GM23338 (cell line): ENCODE data around the gene PPP1R37.

Experiments used
- CREB1 ChIP-seq: fragments of 250-450 bp; sonication (Bioruptor Pico); IDR thresholded peaks from 2 replicates; pipeline ENCODE4 v1.5.0; 2020; ENCODE audit warnings: low read depth, mild to moderate bottlenecking, moderate library complexity
- CTCF ChIP-seq, 2 experiments: fragments of 200-600 bp in 1 of 2; sonication (generic) in 1 of 2; conservative IDR thresholded peaks; 2 replicates each; pipeline versions ENCODE4 v1.5.1 to v1.6.1; 2016 to 2017; ENCODE audit warnings: antibody characterized with exemption in 2 of 2, low read depth in 2 of 2, mild to moderate bottlenecking in 2 of 2, moderate library complexity in 1 of 2
- EZH2 ChIP-seq: fragments of 200-600 bp; sonication (generic); IDR thresholded peaks from one replicate; pipeline ENCODE4 v1.8.0; 2017; ENCODE audit warnings: antibody characterized with exemption, mild to moderate bottlenecking, low read depth; ENCODE audit not compliant: unreplicated experiment
- EZH2phosphoT487 ChIP-seq: fragments of 200-600 bp; sonication (generic); IDR thresholded peaks from one replicate; pipeline ENCODE4 v1.8.1; 2018; ENCODE audit warnings: antibody characterized with exemption; ENCODE audit not compliant: unreplicated experiment
- JUNB ChIP-seq: IDR thresholded peaks from one replicate; pipeline ENCODE4 v1.6.1; 2016; ENCODE audit warnings: antibody characterized with exemption; ENCODE audit not compliant: unreplicated experiment
- NANOG ChIP-seq: IDR thresholded peaks from 2 replicates; pipeline ENCODE4 v1.6.1; 2016; ENCODE audit warnings: antibody characterized with exemption, borderline replicate concordance
- POLR2AphosphoS5 ChIP-seq: IDR thresholded peaks from 2 replicates; pipeline ENCODE4 v1.6.1; 2016; ENCODE audit warnings: antibody characterized with exemption, low read depth
- STAT1 ChIP-seq: IDR thresholded peaks from one replicate; pipeline ENCODE4 v1.6.1; 2016; ENCODE audit warnings: antibody characterized with exemption; ENCODE audit not compliant: unreplicated experiment
- ZNF114 ChIP-seq: fragments of 250-450 bp; sonication (Bioruptor Pico); IDR thresholded peaks from 2 replicates; pipeline ENCODE4 v1.5.0; 2020; ENCODE audit warnings: mild to moderate bottlenecking, moderate library complexity
- ZNF331 ChIP-seq: fragments of 250-450 bp; sonication (Bioruptor Pico); IDR thresholded peaks from 2 replicates; pipeline ENCODE4 v1.5.0; 2020; ENCODE audit warnings: low read depth, mild to moderate bottlenecking, moderate library complexity
- TF ChIP-seq, protein P1 (sequence below): IDR thresholded peaks from one replicate; pipeline ENCODE4 v1.6.1; 2018; ENCODE audit warnings: antibody characterized with exemption; ENCODE audit not compliant: unreplicated experiment
- TF ChIP-seq, protein P2 (sequence below): fragments of 250-450 bp; sonication (Bioruptor Pico); IDR thresholded peaks from 2 replicates; pipeline ENCODE4 v1.5.0; 2020; ENCODE audit warnings: mild to moderate bottlenecking, moderate library complexity
- TF ChIP-seq, protein P3 (sequence below): IDR thresholded peaks from 2 replicates; pipeline ENCODE4 v1.6.1; 2016; ENCODE audit warnings: antibody characterized with exemption

DNA sequence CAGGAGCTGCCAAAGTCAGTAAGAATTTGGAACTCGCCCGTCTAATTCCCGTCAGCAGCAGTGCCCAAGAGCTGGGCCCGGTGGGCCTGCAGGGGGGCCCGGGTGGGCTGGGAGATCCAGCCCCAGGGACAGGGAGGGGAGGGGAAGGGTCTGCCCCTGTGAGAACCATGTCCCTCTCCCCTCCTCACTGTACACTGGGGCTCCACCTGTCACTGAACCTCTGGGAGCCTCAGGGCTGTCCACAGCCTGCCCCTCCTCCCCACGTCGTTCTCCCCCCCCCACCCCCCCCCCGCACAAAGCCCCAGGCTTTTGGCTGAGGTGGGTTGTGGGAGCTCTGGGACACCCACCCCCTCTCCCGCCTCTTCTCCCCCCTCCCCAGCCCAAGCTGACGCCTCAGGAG is 24.9 kb upstream of the PPP1R37 start:
- TF ChIP-seq CTCF (conservative IDR thresholded peaks at IDR 0.05; ENCODE audit: low read depth in 2 of 2) (no peak), POLR2AphosphoS5 (no peak), CREB1 (no peak), EZH2 (no peak), NANOG (no peak), EZH2phosphoT487 (no peak), ZNF331 (no peak), JUNB (no peak), STAT1 (no peak), ZNF114 (CRISPR knock-in tag) (no peak)
- TF ChIP-seq, protein P1, sequence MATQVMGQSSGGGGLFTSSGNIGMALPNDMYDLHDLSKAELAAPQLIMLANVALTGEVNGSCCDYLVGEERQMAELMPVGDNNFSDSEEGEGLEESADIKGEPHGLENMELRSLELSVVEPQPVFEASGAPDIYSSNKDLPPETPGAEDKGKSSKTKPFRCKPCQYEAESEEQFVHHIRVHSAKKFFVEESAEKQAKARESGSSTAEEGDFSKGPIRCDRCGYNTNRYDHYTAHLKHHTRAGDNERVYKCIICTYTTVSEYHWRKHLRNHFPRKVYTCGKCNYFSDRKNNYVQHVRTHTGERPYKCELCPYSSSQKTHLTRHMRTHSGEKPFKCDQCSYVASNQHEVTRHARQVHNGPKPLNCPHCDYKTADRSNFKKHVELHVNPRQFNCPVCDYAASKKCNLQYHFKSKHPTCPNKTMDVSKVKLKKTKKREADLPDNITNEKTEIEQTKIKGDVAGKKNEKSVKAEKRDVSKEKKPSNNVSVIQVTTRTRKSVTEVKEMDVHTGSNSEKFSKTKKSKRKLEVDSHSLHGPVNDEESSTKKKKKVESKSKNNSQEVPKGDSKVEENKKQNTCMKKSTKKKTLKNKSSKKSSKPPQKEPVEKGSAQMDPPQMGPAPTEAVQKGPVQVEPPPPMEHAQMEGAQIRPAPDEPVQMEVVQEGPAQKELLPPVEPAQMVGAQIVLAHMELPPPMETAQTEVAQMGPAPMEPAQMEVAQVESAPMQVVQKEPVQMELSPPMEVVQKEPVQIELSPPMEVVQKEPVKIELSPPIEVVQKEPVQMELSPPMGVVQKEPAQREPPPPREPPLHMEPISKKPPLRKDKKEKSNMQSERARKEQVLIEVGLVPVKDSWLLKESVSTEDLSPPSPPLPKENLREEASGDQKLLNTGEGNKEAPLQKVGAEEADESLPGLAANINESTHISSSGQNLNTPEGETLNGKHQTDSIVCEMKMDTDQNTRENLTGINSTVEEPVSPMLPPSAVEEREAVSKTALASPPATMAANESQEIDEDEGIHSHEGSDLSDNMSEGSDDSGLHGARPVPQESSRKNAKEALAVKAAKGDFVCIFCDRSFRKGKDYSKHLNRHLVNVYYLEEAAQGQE, result no peak
- TF ChIP-seq, protein P2, sequence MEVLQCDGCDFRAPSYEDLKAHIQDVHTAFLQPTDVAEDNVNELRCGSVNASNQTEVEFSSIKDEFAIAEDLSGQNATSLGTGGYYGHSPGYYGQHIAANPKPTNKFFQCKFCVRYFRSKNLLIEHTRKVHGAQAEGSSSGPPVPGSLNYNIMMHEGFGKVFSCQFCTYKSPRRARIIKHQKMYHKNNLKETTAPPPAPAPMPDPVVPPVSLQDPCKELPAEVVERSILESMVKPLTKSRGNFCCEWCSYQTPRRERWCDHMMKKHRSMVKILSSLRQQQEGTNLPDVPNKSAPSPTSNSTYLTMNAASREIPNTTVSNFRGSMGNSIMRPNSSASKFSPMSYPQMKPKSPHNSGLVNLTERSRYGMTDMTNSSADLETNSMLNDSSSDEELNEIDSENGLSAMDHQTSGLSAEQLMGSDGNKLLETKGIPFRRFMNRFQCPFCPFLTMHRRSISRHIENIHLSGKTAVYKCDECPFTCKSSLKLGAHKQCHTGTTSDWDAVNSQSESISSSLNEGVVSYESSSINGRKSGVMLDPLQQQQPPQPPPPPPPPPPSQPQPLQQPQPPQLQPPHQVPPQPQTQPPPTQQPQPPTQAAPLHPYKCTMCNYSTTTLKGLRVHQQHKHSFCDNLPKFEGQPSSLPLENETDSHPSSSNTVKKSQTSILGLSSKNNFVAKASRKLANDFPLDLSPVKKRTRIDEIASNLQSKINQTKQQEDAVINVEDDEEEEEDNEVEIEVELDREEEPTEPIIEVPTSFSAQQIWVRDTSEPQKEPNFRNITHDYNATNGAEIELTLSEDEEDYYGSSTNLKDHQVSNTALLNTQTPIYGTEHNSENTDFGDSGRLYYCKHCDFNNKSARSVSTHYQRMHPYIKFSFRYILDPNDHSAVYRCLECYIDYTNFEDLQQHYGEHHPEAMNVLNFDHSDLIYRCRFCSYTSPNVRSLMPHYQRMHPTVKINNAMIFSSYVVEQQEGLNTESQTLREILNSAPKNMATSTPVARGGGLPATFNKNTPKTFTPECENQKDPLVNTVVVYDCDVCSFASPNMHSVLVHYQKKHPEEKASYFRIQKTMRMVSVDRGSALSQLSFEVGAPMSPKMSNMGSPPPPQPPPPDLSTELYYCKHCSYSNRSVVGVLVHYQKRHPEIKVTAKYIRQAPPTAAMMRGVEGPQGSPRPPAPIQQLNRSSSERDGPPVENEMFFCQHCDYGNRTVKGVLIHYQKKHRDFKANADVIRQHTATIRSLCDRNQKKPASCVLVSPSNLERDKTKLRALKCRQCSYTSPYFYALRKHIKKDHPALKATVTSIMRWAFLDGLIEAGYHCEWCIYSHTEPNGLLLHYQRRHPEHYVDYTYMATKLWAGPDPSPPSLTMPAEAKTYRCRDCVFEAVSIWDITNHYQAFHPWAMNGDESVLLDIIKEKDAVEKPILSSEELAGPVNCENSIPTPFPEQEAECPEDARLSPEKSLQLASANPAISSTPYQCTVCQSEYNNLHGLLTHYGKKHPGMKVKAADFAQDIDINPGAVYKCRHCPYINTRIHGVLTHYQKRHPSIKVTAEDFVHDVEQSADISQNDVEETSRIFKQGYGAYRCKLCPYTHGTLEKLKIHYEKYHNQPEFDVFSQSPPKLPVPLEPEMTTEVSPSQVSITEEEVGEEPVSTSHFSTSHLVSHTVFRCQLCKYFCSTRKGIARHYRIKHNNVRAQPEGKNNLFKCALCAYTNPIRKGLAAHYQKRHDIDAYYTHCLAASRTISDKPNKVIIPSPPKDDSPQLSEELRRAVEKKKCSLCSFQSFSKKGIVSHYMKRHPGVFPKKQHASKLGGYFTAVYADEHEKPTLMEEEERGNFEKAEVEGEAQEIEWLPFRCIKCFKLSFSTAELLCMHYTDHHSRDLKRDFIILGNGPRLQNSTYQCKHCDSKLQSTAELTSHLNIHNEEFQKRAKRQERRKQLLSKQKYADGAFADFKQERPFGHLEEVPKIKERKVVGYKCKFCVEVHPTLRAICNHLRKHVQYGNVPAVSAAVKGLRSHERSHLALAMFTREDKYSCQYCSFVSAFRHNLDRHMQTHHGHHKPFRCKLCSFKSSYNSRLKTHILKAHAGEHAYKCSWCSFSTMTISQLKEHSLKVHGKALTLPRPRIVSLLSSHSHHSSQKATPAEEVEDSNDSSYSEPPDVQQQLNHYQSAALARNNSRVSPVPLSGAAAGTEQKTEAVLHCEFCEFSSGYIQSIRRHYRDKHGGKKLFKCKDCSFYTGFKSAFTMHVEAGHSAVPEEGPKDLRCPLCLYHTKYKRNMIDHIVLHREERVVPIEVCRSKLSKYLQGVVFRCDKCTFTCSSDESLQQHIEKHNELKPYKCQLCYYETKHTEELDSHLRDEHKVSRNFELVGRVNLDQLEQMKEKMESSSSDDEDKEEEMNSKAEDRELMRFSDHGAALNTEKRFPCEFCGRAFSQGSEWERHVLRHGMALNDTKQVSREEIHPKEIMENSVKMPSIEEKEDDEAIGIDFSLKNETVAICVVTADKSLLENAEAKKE (CRISPR knock-in tag), result no peak
- TF ChIP-seq, protein P3, sequence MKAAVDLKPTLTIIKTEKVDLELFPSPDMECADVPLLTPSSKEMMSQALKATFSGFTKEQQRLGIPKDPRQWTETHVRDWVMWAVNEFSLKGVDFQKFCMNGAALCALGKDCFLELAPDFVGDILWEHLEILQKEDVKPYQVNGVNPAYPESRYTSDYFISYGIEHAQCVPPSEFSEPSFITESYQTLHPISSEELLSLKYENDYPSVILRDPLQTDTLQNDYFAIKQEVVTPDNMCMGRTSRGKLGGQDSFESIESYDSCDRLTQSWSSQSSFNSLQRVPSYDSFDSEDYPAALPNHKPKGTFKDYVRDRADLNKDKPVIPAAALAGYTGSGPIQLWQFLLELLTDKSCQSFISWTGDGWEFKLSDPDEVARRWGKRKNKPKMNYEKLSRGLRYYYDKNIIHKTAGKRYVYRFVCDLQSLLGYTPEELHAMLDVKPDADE, result no peak
